ENCODE data around the gene CCDC88B. TPM values are rescaled to one million over a fixed set of nuclear protein-coding genes. Genes with fewer than 3 reads are reported as not detected.

Gene CCDC88B
- total and polyA plus RNA-seq, 2 donors (not counting 1 experiment from before 2014, with no cell fraction given), result 0.56 to 3.1 TPM

GRCh38 chr11:64356498-64357411 lies 16.8 kb downstream of the CCDC88B start:
- Histone ChIP-seq H3K27me3 (ENCODE audit: control insufficient read depth, insufficient read depth, low read length) (no peaks in the 10 kb centered on the region), H2AFZ (ENCODE audit: low read length) (no peak overlapping the region), H3K79me2 (ENCODE audit: control insufficient read depth, insufficient read depth, low read length) (peaks cover 13% of the 10 kb centered on the region), H3K4me1 (ENCODE audit: control insufficient read depth, extremely low read depth, insufficient read depth, low read length) (peaks cover 20% of the 10 kb centered on the region), H3K4me3 (replicated peaks in 1 of 4; ENCODE audit: control extremely low read depth in 1 of 4, insufficient read depth in 1 of 4, low read depth in 3 of 4, low read length in 4 of 4) (no peak overlapping the region), H4K20me1 (ENCODE audit: control insufficient read depth, extremely low read depth, insufficient read depth, low read length) (no peaks in the 10 kb centered on the region), H3K27ac (ENCODE audit: insufficient read depth, low read length) (no peak overlapping the region), H3K4me2 (ENCODE audit: extremely low read depth, insufficient read depth, low read length) (no peak overlapping the region), H3K9ac (ENCODE audit: insufficient read depth, low read length) (no peak overlapping the region), H3K9me3 (ENCODE audit: control insufficient read depth, insufficient read depth, low read depth, low read length) (no peaks in the 10 kb centered on the region), H3K36me3 (ENCODE audit: control insufficient read depth, insufficient read depth, low read length) (peaks cover 8% of the 10 kb centered on the region)
- TF ChIP-seq EZH2 (IDR thresholded peaks at IDR 0.05; ENCODE audit: low read length, missing control alignments), result no peak
- peak; percentile 24 to 47 for TF ChIP-seq CTCF (conservative IDR thresholded peaks at IDR 0.05 in 1 of 2, IDR thresholded peaks at IDR 0.05 in 1 of 2; ENCODE audit: low read depth in 1 of 2, low read length in 2 of 2)
- DNase-seq (ENCODE audit: low read depth in 2 of 2), result peak; percentile 22 to 28

DNA sequence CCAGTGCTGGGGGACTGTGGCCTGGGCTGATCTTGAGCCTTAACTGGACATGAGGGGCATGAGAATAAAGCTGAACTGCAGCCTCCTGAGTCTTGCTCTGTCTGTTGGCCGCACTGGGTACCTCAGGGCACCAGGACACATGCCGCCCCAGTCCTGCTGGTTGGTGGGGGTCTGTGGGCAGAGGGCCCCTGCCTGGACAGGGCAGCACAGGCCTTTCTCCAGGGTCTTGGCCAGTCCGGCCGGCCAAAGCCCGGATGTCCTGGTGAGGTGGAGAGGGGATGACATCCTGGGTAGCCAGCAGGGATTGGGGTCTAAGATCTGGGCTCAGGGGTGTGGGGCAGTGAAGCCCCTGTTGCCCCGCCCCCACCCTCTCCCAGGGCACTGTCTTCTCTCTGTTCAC lies 17.4 kb downstream of the CCDC88B start:
- no peak overlapping the region for H3K4me3 ChIP-seq (replicated peaks in 1 of 4; ENCODE audit: control extremely low read depth in 1 of 4, insufficient read depth in 1 of 4, low read depth in 3 of 4, low read length in 4 of 4)
- H3K4me1 ChIP-seq (ENCODE audit: control insufficient read depth, extremely low read depth, insufficient read depth, low read length), result peaks cover 20% of the 10 kb centered on the region
- H3K36me3 ChIP-seq (ENCODE audit: control insufficient read depth, insufficient read depth, low read length), result peaks cover 13% of the 10 kb centered on the region
- H3K9me3 ChIP-seq (ENCODE audit: control insufficient read depth, insufficient read depth, low read depth, low read length), result no peaks in the 10 kb centered on the region
- no peak overlapping the region for H2AFZ ChIP-seq (ENCODE audit: low read length)
- H4K20me1 ChIP-seq (ENCODE audit: control insufficient read depth, extremely low read depth, insufficient read depth, low read length), result no peaks in the 10 kb centered on the region
- no peak for DNase-seq (ENCODE audit: low read depth in 2 of 2)
- no peak overlapping the region for H3K9ac ChIP-seq (ENCODE audit: insufficient read depth, low read length)
- H3K79me2 ChIP-seq (ENCODE audit: control insufficient read depth, insufficient read depth, low read length), result peaks cover 13% of the 10 kb centered on the region
- no peak overlapping the region for H3K4me2 ChIP-seq (ENCODE audit: extremely low read depth, insufficient read depth, low read length)
- H3K27ac ChIP-seq (ENCODE audit: insufficient read depth, low read length), result no peak overlapping the region
- TF ChIP-seq EZH2 (IDR thresholded peaks at IDR 0.05; ENCODE audit: low read length, missing control alignments) (no peak), CTCF (conservative IDR thresholded peaks at IDR 0.05 in 1 of 2, IDR thresholded peaks at IDR 0.05 in 1 of 2; ENCODE audit: low read depth in 1 of 2, low read length in 2 of 2) (no peak)
- no peaks in the 10 kb centered on the region for H3K27me3 ChIP-seq (ENCODE audit: control insufficient read depth, insufficient read depth, low read length)

DNA sequence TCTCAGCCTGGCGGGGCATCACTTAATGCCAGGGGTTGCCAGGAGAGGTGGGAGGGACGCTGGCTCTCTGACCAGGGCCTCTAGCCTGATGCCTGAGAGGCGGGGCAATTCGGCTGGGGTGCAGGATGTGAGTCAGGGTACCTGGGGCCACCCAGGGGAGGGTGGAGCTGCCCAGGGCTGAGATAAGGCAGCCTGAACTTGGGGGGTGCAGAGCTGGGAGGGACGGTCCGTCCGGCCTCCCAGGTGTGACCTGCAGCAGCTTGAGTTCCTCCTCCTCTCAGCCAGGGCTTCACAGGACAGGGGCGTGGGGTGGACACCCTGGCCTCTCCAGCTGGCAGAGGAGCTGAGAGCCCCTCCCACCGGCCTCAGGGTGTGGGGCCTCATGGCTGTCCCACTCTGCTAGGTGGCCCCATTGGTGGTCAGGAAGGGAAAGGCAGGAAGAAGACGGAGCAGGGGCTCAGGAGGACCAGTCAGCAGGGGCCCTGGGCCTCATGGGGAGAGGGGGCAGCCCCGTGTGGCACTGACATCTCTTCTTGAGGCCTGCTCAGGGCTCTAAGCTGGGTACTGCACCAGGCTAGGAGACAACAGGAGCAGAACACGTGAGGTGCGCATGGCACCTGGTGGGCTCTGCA lies 18.0 kb downstream of the CCDC88B start:
- Histone ChIP-seq H3K27ac (ENCODE audit: insufficient read depth, low read length) (peak overlapping the region; percentile 90), H4K20me1 (ENCODE audit: control insufficient read depth, extremely low read depth, insufficient read depth, low read length) (no peaks in the 10 kb centered on the region), H3K79me2 (ENCODE audit: control insufficient read depth, insufficient read depth, low read length) (peaks cover 13% of the 10 kb centered on the region), H3K4me1 (ENCODE audit: control insufficient read depth, extremely low read depth, insufficient read depth, low read length) (peaks cover 20% of the 10 kb centered on the region), H3K36me3 (ENCODE audit: control insufficient read depth, insufficient read depth, low read length) (peaks cover 14% of the 10 kb centered on the region), H3K27me3 (ENCODE audit: control insufficient read depth, insufficient read depth, low read length) (no peaks in the 10 kb centered on the region), H3K4me3 (replicated peaks in 1 of 4; ENCODE audit: control extremely low read depth in 1 of 4, insufficient read depth in 1 of 4, low read depth in 3 of 4, low read length in 4 of 4) (peak overlapping the region in 3 of 4 experiments; percentile 49 to 95 (median 89)), H2AFZ (ENCODE audit: low read length) (no peak overlapping the region), H3K4me2 (ENCODE audit: extremely low read depth, insufficient read depth, low read length) (peak overlapping the region; percentile 78), H3K9ac (ENCODE audit: insufficient read depth, low read length) (peak overlapping the region; percentile 30), H3K9me3 (ENCODE audit: control insufficient read depth, insufficient read depth, low read depth, low read length) (no peaks in the 10 kb centered on the region)
- DNase-seq (ENCODE audit: low read depth in 2 of 2), result peak in 1 of 2 donors; percentile 18
- TF ChIP-seq CTCF (conservative IDR thresholded peaks at IDR 0.05 in 1 of 2, IDR thresholded peaks at IDR 0.05 in 1 of 2; ENCODE audit: low read depth in 1 of 2, low read length in 2 of 2) (no peak), EZH2 (IDR thresholded peaks at IDR 0.05; ENCODE audit: low read length, missing control alignments) (no peak)

Measured in fibroblast of lung (primary cell).